SH-SY5Y (cell line): Measurements from ENCODE around the gene ZNF516.

Experiments used
- GATA2 ChIP-seq: IDR thresholded peaks from 2 replicates; pipeline ENCODE4 v1.6.1; 2011; ENCODE audit warnings: mild to moderate bottlenecking, low read depth, low read length
- GATA3 ChIP-seq: IDR thresholded peaks from 2 replicates; pipeline ENCODE4 v1.6.1; 2011; ENCODE audit warnings: low read depth, mild to moderate bottlenecking, low read length, moderate library complexity

DNA sequence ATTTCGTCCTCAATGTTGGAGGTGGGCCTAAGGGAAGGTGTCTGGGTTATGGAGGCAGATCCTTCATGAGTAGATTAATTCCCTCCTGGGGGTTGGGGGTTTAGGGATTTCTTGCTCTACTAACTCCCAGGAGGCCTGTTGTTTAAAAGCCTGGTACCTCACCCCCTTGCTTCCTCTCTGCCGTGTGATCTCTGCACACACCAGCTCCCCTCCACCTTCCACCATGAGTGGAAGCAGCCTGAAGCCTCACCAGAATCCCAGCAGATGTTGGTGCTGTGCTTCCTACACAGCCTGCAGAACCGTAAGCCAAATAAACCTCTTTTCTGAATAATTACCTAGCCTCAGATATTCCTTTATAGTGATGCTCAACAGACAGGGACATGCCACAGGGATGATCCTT, 141.5 kb downstream of the ZNF516 start:
- no peak for TF ChIP-seq GATA2
- TF ChIP-seq GATA3 = no peak
